ENCODE measurements around the gene MTHFSD.

DNA sequence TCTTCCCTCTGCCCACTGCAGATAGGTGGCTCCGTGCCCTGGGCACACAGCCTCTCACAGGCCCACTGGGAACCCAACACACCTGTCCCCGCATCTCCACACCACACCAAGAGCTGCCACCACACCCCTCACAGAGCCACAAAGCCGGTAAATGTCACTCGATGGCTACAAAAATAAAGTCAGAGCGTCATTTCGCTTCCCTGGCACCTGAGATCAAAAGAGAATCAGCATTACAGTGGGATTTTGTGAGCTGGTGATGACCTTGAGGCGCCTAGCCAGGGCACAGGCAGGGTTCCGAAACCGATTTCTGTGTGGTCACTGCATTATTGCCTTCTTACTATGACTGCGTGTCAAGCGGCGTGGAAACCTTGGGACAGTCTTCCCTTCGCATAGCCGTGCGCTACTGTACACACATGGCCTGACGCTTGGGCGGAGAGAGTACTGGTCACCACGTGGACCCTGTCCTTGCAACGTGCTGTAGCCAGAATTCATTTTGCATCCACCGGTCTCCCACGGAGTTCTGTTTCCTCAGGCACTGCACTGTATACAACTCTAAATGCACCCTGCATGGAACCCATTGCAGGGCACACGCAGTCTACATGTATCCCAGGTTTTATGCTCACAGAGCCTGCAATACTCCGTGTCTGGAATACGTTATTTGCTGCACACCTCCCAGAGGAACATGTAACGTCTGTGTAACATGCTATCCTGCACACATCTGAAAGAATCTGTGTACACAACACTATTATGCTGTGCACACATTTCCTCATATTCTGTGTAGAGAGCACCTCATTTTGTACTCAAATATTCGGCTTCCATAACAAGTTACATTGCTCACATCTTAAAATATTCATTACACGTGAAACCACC is 50.5 kb downstream of the MTHFSD start:
- no peak for TF ChIP-seq EZH2 (optimal IDR thresholded peaks at IDR 0.05; ENCODE audit: low read depth, low read length)
- TF ChIP-seq, protein P1, sequence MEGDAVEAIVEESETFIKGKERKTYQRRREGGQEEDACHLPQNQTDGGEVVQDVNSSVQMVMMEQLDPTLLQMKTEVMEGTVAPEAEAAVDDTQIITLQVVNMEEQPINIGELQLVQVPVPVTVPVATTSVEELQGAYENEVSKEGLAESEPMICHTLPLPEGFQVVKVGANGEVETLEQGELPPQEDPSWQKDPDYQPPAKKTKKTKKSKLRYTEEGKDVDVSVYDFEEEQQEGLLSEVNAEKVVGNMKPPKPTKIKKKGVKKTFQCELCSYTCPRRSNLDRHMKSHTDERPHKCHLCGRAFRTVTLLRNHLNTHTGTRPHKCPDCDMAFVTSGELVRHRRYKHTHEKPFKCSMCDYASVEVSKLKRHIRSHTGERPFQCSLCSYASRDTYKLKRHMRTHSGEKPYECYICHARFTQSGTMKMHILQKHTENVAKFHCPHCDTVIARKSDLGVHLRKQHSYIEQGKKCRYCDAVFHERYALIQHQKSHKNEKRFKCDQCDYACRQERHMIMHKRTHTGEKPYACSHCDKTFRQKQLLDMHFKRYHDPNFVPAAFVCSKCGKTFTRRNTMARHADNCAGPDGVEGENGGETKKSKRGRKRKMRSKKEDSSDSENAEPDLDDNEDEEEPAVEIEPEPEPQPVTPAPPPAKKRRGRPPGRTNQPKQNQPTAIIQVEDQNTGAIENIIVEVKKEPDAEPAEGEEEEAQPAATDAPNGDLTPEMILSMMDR (IDR thresholded peaks at IDR 0.05; ENCODE audit: low read length), result no peak
- no peak for TF ChIP-seq EZH2phosphoT487 (IDR thresholded peaks at IDR 0.05; ENCODE audit: low read length)

Measured in MM.1S (cell line).